Muscle of leg (tissue), 16 donors: ENCODE data around the gene IFT80. TPM values are rescaled to one million over a fixed set of nuclear protein-coding genes. Genes with fewer than 3 reads are reported as not detected.

Experiments used
- DNase-seq: peaks from one replicate; pipeline ENCODE4 v3.0.0; 2013
- H3K27ac ChIP-seq: one replicate; pipeline ENCODE4 v1.5.1; 2013; ENCODE audit warnings: mild to moderate bottlenecking, low read length, control low read depth
- H3K27me3 ChIP-seq: one replicate; pipeline ENCODE4 v1.6.1; 2013; ENCODE audit warnings: low read length; ENCODE audit not compliant: control insufficient read depth, insufficient read depth
- H3K36me3 ChIP-seq: one replicate; pipeline ENCODE4 v1.6.1; 2013; ENCODE audit warnings: low read length; ENCODE audit not compliant: control insufficient read depth, insufficient read depth
- H3K4me1 ChIP-seq: one replicate; pipeline ENCODE4 v1.6.1; 2013; ENCODE audit warnings: low read length; ENCODE audit not compliant: control insufficient read depth, insufficient read depth
- H3K4me3 ChIP-seq: one replicate; pipeline ENCODE4 v1.5.1; 2013; ENCODE audit warnings: low read length, control low read depth
- H3K9me3 ChIP-seq: replicated peaks from 2 replicates; pipeline ENCODE4 v1.6.1; 2013; ENCODE audit warnings: low read depth, low read length; ENCODE audit not compliant: control insufficient read depth
- whole genome bisulfite sequencing: methylation state at CpG from one replicate; pipeline ENCODE4 v1.1.5; 2013; ENCODE audit warnings: missing lambda C conversion rate; ENCODE audit not compliant: insufficient coverage; 5-methylcytosine and 5-hydroxymethylcytosine counted together
- long read RNA-seq, 11 donors: transcript quantifications; one replicate each; lab custom pipeline, GENCODE V29; 2026
- polyA plus RNA-seq, 8 donors: library from polyadenylated mRNA; unstranded; fragments of 120-200 nt; gene quantifications; one replicate each; pipeline versions ENCODE4 v1.2.1 to v1.2.3, GENCODE V29; 2013; ENCODE audit warnings: inconsistent platforms in 1 of 8, low replicate concordance in 1 of 8; ENCODE audit not compliant: insufficient read length in 8 of 8, insufficient read depth in 1 of 8
- total RNA-seq: library from RNA; stranded (reverse); fragments of 120-200 nt; gene quantifications from one replicate; pipeline ENCODE4 v1.2.4, GENCODE V29; 2013

Gene IFT80
- total RNA-seq (28.1 TPM), polyA plus RNA-seq (10 to 100 TPM; 17.6 to 30.9 (median 23.6) TPM)
- long read RNA-seq, donor 1, full-length matches to known transcripts, result 5 of 5 reads
- long read RNA-seq, donor 1, partial matches to known transcripts, result 0 of 5 reads
- long read RNA-seq, donor 1, other reads (novel, unspliced or antisense), result 0 of 5 reads
- long read RNA-seq, donor 2, result 0 reads
- long read RNA-seq, donor 3, full-length matches to known transcripts, result 4 of 4 reads
- long read RNA-seq, donor 3, partial matches to known transcripts, result 0 of 4 reads
- long read RNA-seq, donor 3, other reads (novel, unspliced or antisense), result 0 of 4 reads
- long read RNA-seq, donor 4, full-length matches to known transcripts, result 5 of 5 reads
- long read RNA-seq, donor 4, partial matches to known transcripts, result 0 of 5 reads
- long read RNA-seq, donor 4, other reads (novel, unspliced or antisense), result 0 of 5 reads
- long read RNA-seq, donor 5, full-length matches to known transcripts, result 4 of 4 reads
- long read RNA-seq, donor 5, partial matches to known transcripts, result 0 of 4 reads
- long read RNA-seq, donor 5, other reads (novel, unspliced or antisense), result 0 of 4 reads
- long read RNA-seq, donor 6, full-length matches to known transcripts, result 3 of 3 reads
- long read RNA-seq, donor 6, partial matches to known transcripts, result 0 of 3 reads
- long read RNA-seq, donor 6, other reads (novel, unspliced or antisense), result 0 of 3 reads
- long read RNA-seq, donor 7, full-length matches to known transcripts, result 6 of 6 reads
- long read RNA-seq, donor 7, partial matches to known transcripts, result 0 of 6 reads
- long read RNA-seq, donor 7, other reads (novel, unspliced or antisense), result 0 of 6 reads
- long read RNA-seq, donor 8, full-length matches to known transcripts, result 4 of 4 reads
- long read RNA-seq, donor 8, partial matches to known transcripts, result 0 of 4 reads
- long read RNA-seq, donor 8, other reads (novel, unspliced or antisense), result 0 of 4 reads
- long read RNA-seq, donor 9, full-length matches to known transcripts, result 3 of 3 reads
- long read RNA-seq, donor 9, partial matches to known transcripts, result 0 of 3 reads
- long read RNA-seq, donor 9, other reads (novel, unspliced or antisense), result 0 of 3 reads
- long read RNA-seq, donor 10, full-length matches to known transcripts, result 7 of 7 reads
- long read RNA-seq, donor 10, partial matches to known transcripts, result 0 of 7 reads
- long read RNA-seq, donor 10, other reads (novel, unspliced or antisense), result 0 of 7 reads
- long read RNA-seq, donor 11, result 0 reads

GRCh38 chr3:160399125-160400029 lies at the start of gene IFT80, which contains the start of gene SMC4:
TSS of gene IFT80 (minus strand) at chr3:160399225. CDS start at chr3:160384600, 14,625 bp downstream.
TSS of gene SMC4 (plus strand) at chr3:160399650. CDS start at chr3:160400827, 1,177 bp downstream.
- Histone ChIP-seq H3K27ac (peak within 1 kb of the TSS; percentile 98), H3K9me3 (no peaks in the 10 kb centered on the region), H3K4me1 (no peaks in the 10 kb centered on the region), H3K36me3 (no peaks in the 10 kb centered on the region), H3K4me3 (peak within 1 kb of the TSS; percentile 87), H3K27me3 (no peaks in the 10 kb centered on the region)
- DNase-seq, result peak; percentile 99
- 0% methylated on average over 59 of the region's 63 CpGs for WGBS

- no peak for DNase-seq
- Histone ChIP-seq H3K9me3 (peaks cover 3% of the 10 kb centered on the region), H3K4me1 (peaks cover 8% of the 10 kb centered on the region), H3K4me3 (no peak overlapping the region), H3K27ac (no peak overlapping the region), H3K27me3 (peaks cover 2% of the 10 kb centered on the region), H3K36me3 (peaks cover 8% of the 10 kb centered on the region)
- WGBS, result no CpG with 5 or more reads among the region's 3 CpGs
These were observed 48.5 kb upstream of the IFT80 start for GRCh38 chr3:160447544-160447943.

- WGBS, result 91% methylated on average over 8 of the region's 13 CpGs
- DNase-seq, result no peak
- H3K27me3 ChIP-seq, result peaks cover 2% of the 10 kb centered on the region
These were observed 47.6 kb upstream of the IFT80 start for GRCh38 chr3:160446522-160447056.

GRCh38 chr3:160445854-160446253 lies 46.8 kb upstream of the IFT80 start:
- H3K27ac ChIP-seq, result no peak overlapping the region
- no CpG with 5 or more reads among the region's 1 CpG for WGBS

More at GRCh38 chr3:160446522-160447056, 47.6 kb upstream of the IFT80 start:
- no peak overlapping the region for H3K27ac ChIP-seq
- H3K4me1 ChIP-seq, result peaks cover 8% of the 10 kb centered on the region
- H3K9me3 ChIP-seq, result peaks cover 3% of the 10 kb centered on the region
- peaks cover 8% of the 10 kb centered on the region for H3K36me3 ChIP-seq
- no peak overlapping the region for H3K4me3 ChIP-seq

GRCh38 chr3:160444411-160444810 lies 45.4 kb upstream of the IFT80 start:
- Histone ChIP-seq H3K27ac (no peak overlapping the region), H3K9me3 (peaks cover 3% of the 10 kb centered on the region), H3K4me3 (no peak overlapping the region), H3K36me3 (peaks cover 8% of the 10 kb centered on the region), H3K27me3 (no peaks in the 10 kb centered on the region), H3K4me1 (no peaks in the 10 kb centered on the region)
- no peak for DNase-seq
- 100% methylated on average over 1 of the region's 1 CpG for WGBS

More at GRCh38 chr3:160445854-160446253, 46.8 kb upstream of the IFT80 start:
- DNase-seq, result no peak
- Histone ChIP-seq H3K27me3 (peaks cover 2% of the 10 kb centered on the region), H3K36me3 (peaks cover 8% of the 10 kb centered on the region), H3K4me1 (peaks cover 8% of the 10 kb centered on the region), H3K4me3 (no peak overlapping the region), H3K9me3 (peaks cover 3% of the 10 kb centered on the region)

- H3K4me1 ChIP-seq, result no peaks in the 10 kb centered on the region
- H3K9me3 ChIP-seq, result peaks cover 3% of the 10 kb centered on the region
- H3K27ac ChIP-seq, result no peak overlapping the region
- 100% methylated on average over 3 of the region's 7 CpGs for WGBS
- DNase-seq, result no peak
- H3K4me3 ChIP-seq, result no peak overlapping the region
- no peaks in the 10 kb centered on the region for H3K27me3 ChIP-seq
- H3K36me3 ChIP-seq, result peaks cover 17% of the 10 kb centered on the region
These were observed 41.7 kb upstream of the IFT80 start for GRCh38 chr3:160440687-160441086.

GRCh38 chr3:160437083-160437455 lies 38.0 kb upstream of the IFT80 start:
- DNase-seq, result no peak
- Histone ChIP-seq H3K9me3 (no peaks in the 10 kb centered on the region), H3K4me1 (no peaks in the 10 kb centered on the region), H3K27me3 (no peaks in the 10 kb centered on the region), H3K4me3 (no peak overlapping the region), H3K36me3 (peaks cover 21% of the 10 kb centered on the region), H3K27ac (no peak overlapping the region)
- no CpG with 5 or more reads among the region's 5 CpGs for WGBS

GRCh38 chr3:160435747-160436146 lies 36.7 kb upstream of the IFT80 start:
- no CpG with 5 or more reads among the region's 1 CpG for WGBS
- Histone ChIP-seq H3K27ac (no peak overlapping the region), H3K36me3 (peaks cover 27% of the 10 kb centered on the region)

GRCh38 chr3:160435095-160435494 lies 36.1 kb upstream of the IFT80 start:
- Histone ChIP-seq H3K27me3 (no peaks in the 10 kb centered on the region), H3K9me3 (no peaks in the 10 kb centered on the region), H3K4me1 (no peaks in the 10 kb centered on the region), H3K27ac (no peak overlapping the region), H3K4me3 (no peak overlapping the region), H3K36me3 (peaks cover 29% of the 10 kb centered on the region)
- DNase-seq, result no peak
- 100% methylated on average over 2 of the region's 2 CpGs for WGBS

More at GRCh38 chr3:160435747-160436146, 36.7 kb upstream of the IFT80 start:
- H3K4me1 ChIP-seq, result no peaks in the 10 kb centered on the region
- no peaks in the 10 kb centered on the region for H3K9me3 ChIP-seq
- H3K27me3 ChIP-seq, result no peaks in the 10 kb centered on the region
- no peak overlapping the region for H3K4me3 ChIP-seq
- DNase-seq, result no peak
